NCI-H1417 treated with DMSO at 0.1 percent for 48 hours (cell line): ENCODE data around the gene OTOG.

ENCODE experiments used
- DNase-seq: peaks from one replicate; lab custom pipeline; 2025; lab: John Stamatoyannopoulos, UW

OTOG gene

GRCh38 chr11:17517186-17517585, 29.9 kb upstream of the OTOG start:
- no peak for DNase-seq

GRCh38 chr11:17518366-17518765, 28.7 kb upstream of the OTOG start:
- no peak for DNase-seq

GRCh38 chr11:17519061-17519885, 27.8 kb upstream of the OTOG start:
- DNase-seq: no peak

- no peak for DNase-seq
Observed at GRCh38 chr11:17521106-17521900, 25.8 kb upstream of the OTOG start.

GRCh38 chr11:17522655-17523054, 24.4 kb upstream of the OTOG start:
- no peak for DNase-seq

- DNase-seq: no peak
Observed at GRCh38 chr11:17524221-17524620, 22.8 kb upstream of the OTOG start.

- no peak for DNase-seq
Observed at GRCh38 chr11:17525570-17525969, 21.5 kb upstream of the OTOG start.

- DNase-seq: no peak
Observed at GRCh38 chr11:17526326-17526725, 20.7 kb upstream of the OTOG start.

- no peak for DNase-seq
Observed at GRCh38 chr11:17526931-17527627, 20.0 kb upstream of the OTOG start.

- DNase-seq: no peak
Observed at GRCh38 chr11:17527628-17527995, 19.4 kb upstream of the OTOG start.

- no peak for DNase-seq
Observed at GRCh38 chr11:17528181-17528691, 18.8 kb upstream of the OTOG start.

- DNase-seq: no peak
Observed at GRCh38 chr11:17528906-17529843, 17.9 kb upstream of the OTOG start.

- no peak for DNase-seq
Observed at GRCh38 chr11:17529844-17530185, 17.2 kb upstream of the OTOG start.

GRCh38 chr11:17531071-17531600, 15.9 kb upstream of the OTOG start:
- no peak for DNase-seq

- DNase-seq: no peak
Observed at GRCh38 chr11:17531636-17532113, 15.4 kb upstream of the OTOG start.

- no peak for DNase-seq
Observed at GRCh38 chr11:17532784-17533183, 14.3 kb upstream of the OTOG start.

- no peak for DNase-seq
Observed at GRCh38 chr11:17533341-17533740, 13.7 kb upstream of the OTOG start.

GRCh38 chr11:17533778-17534415, 13.2 kb upstream of the OTOG start:
- no peak for DNase-seq

- no peak for DNase-seq
Observed at GRCh38 chr11:17535488-17535887, 11.6 kb upstream of the OTOG start.

- no peak for DNase-seq
Observed at GRCh38 chr11:17537261-17537660, 9.8 kb upstream of the OTOG start.

- no peak for DNase-seq
Observed at GRCh38 chr11:17538054-17538453, 9.0 kb upstream of the OTOG start.
